Lung (tissue), 12 donors: ENCODE results near the gene MCCC1. TPM values are rescaled to one million over a fixed set of nuclear protein-coding genes. Genes with fewer than 3 reads are reported as not detected.
"Not testable (repeated sequence)": the region's sequence is repeated elsewhere in the genome, so short reads cannot be mapped to it uniquely, and the experiment has no call there.

Source experiments
- ATAC-seq: fragments of 200-7000 bp; cut with Tn5 transposase; one replicate; pipeline ENCODE4 v1.9.1; 2020; ENCODE audit warnings: moderate number of reproducible peaks; ENCODE audit not compliant: insufficient read depth, low FRiP score
- DNase-seq, 3 donors: peaks; one replicate each; pipeline ENCODE4 v3.0.0-alpha.2; 2013 to 2017
- H3K27ac ChIP-seq, 2 donors: one replicate each; pipeline ENCODE4 v1.5.1; 2013; ENCODE audit warnings: mild to moderate bottlenecking in 2 of 2, moderate library complexity in 2 of 2, control low read depth in 1 of 2, inconsistent platforms in 1 of 2, low read depth in 1 of 2, low read length in 1 of 2
- H3K27me3 ChIP-seq, 3 donors: one replicate each; pipeline ENCODE4 v1.5.1; 2013; ENCODE audit warnings: low read length in 2 of 3; ENCODE audit not compliant: control insufficient read depth in 3 of 3, insufficient read depth in 3 of 3
- H3K36me3 ChIP-seq, 4 donors: one replicate each; pipeline ENCODE4 v1.5.1; 2013; ENCODE audit warnings: low read length in 4 of 4, mild to moderate bottlenecking in 1 of 4, moderate library complexity in 1 of 4; ENCODE audit not compliant: control insufficient read depth in 4 of 4, insufficient read depth in 4 of 4
- H3K4me1 ChIP-seq, 5 donors: one replicate each; pipeline ENCODE4 v1.5.1; 2013; ENCODE audit warnings: low read length in 5 of 5, mild to moderate bottlenecking in 2 of 5, moderate library complexity in 1 of 5; ENCODE audit not compliant: control insufficient read depth in 5 of 5, insufficient read depth in 5 of 5
- H3K4me3 ChIP-seq: one replicate; pipeline ENCODE4 v1.5.1; 2013; ENCODE audit warnings: mild to moderate bottlenecking, control low read depth, moderate library complexity
- H3K9ac ChIP-seq, 2 donors: one replicate each; pipeline ENCODE4 v1.5.1; 2013; ENCODE audit warnings: low read length in 2 of 2, control low read depth in 1 of 2; ENCODE audit not compliant: insufficient read depth in 1 of 2
- H3K9me3 ChIP-seq, 4 donors: one replicate each; pipeline ENCODE4 v1.5.1; 2013; ENCODE audit warnings: low read length in 3 of 4, mild to moderate bottlenecking in 1 of 4, moderate library complexity in 1 of 4; ENCODE audit not compliant: control insufficient read depth in 4 of 4, insufficient read depth in 3 of 4
- CTCF ChIP-seq: IDR thresholded peaks from 2 replicates; pipeline ENCODE4 v1.5.1; 2012; ENCODE audit warnings: mild to moderate bottlenecking; ENCODE audit errors: control extremely low read depth, extremely low read depth
- WGBS, 2 donors: extraction: QIAGEN DNeasy Blood & Tissue Kit; methylation state at CpG; one replicate each; pipeline ENCODE4 v1.1.7; 2013; 5-methylcytosine and 5-hydroxymethylcytosine counted together
- polyA plus RNA-seq, 2 donors: library from polyadenylated mRNA; stranded (reverse); fragments of 200-250 nt; gene quantifications; one replicate each; pipeline ENCODE4 v1.2.1, GENCODE V29; 2013
- total RNA-seq, 2 donors: library from RNA; depleted of rRNA in 1 of 2; stranded (reverse); fragments of >200 nt in 1 of 2; gene quantifications; one replicate each; pipeline ENCODE4 v1.2.1, GENCODE V29; 2014 to 2021
- donor health status: control.
- donor health status: control.
- donor health status: Bipolar disorder and iron deficiency.
- donor health status: healthy.
- donor health status: DM: yes; HTN: yes; CAD: no.

Gene MCCC1
- total and polyA plus RNA-seq, 4 donors = 21.7 to 126 (median 63.7) TPM

GRCh38 chr3:183008303-183008702 is 91.0 kb downstream of the MCCC1 start:
- TF ChIP-seq CTCF = no peak
- Histone ChIP-seq H3K36me3 (peaks cover 0 to 6% (median 3%) of the 10 kb centered on the region in 4 donors), H3K27me3 (no peaks in the 10 kb centered on the region), H3K9ac (no peak overlapping the region), H3K27ac (no peak overlapping the region), H3K4me1 (no peaks in the 10 kb centered on the region), H3K4me3 (no peak overlapping the region), H3K9me3 (no peaks in the 10 kb centered on the region)
- 95 to 98% methylated on average over 4 of the region's 4 CpGs for WGBS, 2 donors
- ATAC-seq (no peak), DNase-seq (no peak)

GRCh38 chr3:183006396-183007002 is 92.8 kb downstream of the MCCC1 start:
- no peaks in the 10 kb centered on the region for H3K9me3 ChIP-seq
- H3K27me3 ChIP-seq = no peaks in the 10 kb centered on the region
- ATAC-seq (no peak), DNase-seq (no peak)
- WGBS, 2 donors = 88 to 89% methylated on average over 10 of the region's 10 CpGs
- no peak overlapping the region for H3K9ac ChIP-seq
- no peak overlapping the region for H3K27ac ChIP-seq
- no peak overlapping the region for H3K4me3 ChIP-seq
- no peak for TF ChIP-seq CTCF
- H3K4me1 ChIP-seq = no peaks in the 10 kb centered on the region
- H3K36me3 ChIP-seq = peaks cover 0 to 6% (median under 1%) of the 10 kb centered on the region in 4 donors

GRCh38 chr3:182999767-183000166 is 99.5 kb downstream of the MCCC1 start:
- Histone ChIP-seq H3K27ac (no peak overlapping the region), H3K9ac (no peak overlapping the region), H3K27me3 (no peaks in the 10 kb centered on the region), H3K36me3 (no peaks in the 10 kb centered on the region), H3K4me3 (no peak overlapping the region), H3K9me3 (no peaks in the 10 kb centered on the region), H3K4me1 (no peaks in the 10 kb centered on the region)
- ATAC-seq = no peak
- no peak for DNase-seq
- 74 to 100% methylated on average over 1 of the region's 1 CpG for WGBS, 2 donors
- no peak for TF ChIP-seq CTCF

- ATAC-seq, H3K9me3 ChIP-seq: not testable (repeated sequence)
Observed at GRCh38 chr3:182993486-182994201, 105.7 kb downstream of the MCCC1 start.

More at GRCh38 chr3:182993486-182994201, 105.7 kb downstream of the MCCC1 start:
- not testable (repeated sequence) for H3K4me1 ChIP-seq, H3K4me3 ChIP-seq, H3K9ac ChIP-seq, H3K27me3 ChIP-seq, H3K27ac ChIP-seq, H3K36me3 ChIP-seq, DNase-seq
- WGBS, 2 donors = 91% methylated on average over 4 of the region's 4 CpGs
